Limb (tissue), 2 donors: ENCODE data around the gene ZNF239.
"Not testable (repeated sequence)": the region's sequence is repeated elsewhere in the genome, so short reads cannot be mapped to it uniquely, and the experiment has no call there.

Experiments
- DNase-seq, 2 donors: peaks; one replicate each; pipeline ENCODE4 v3.0.0-alpha.2; 2016; ENCODE audit errors: extremely low spot score in 2 of 2

Gene ZNF239

GRCh38 chr10:43584051-43584450, 9.6 kb upstream of the ZNF239 start:
- no peak for DNase-seq

GRCh38 chr10:43576580-43576979, 2.2 kb upstream of the ZNF239 start:
- no peak for DNase-seq

- no peak for DNase-seq
Observed at GRCh38 chr10:43576062-43576461, 1.6 kb upstream of the ZNF239 start.

- DNase-seq = no peak
Observed at GRCh38 chr10:43574906-43575305, 490 bp upstream of the ZNF239 start.

- peak; percentile 13 to 32 for DNase-seq
Observed at GRCh38 chr10:43573250-43574000, 991 bp downstream of the ZNF239 start.

GRCh38 chr10:43570971-43571370, 3.4 kb downstream of the ZNF239 start:
- no peak for DNase-seq

GRCh38 chr10:43569681-43570080, 4.7 kb downstream of the ZNF239 start:
- DNase-seq = no peak

- no peak for DNase-seq
Observed at GRCh38 chr10:43557214-43557613, 17.2 kb downstream of the ZNF239 start.

- not testable (repeated sequence) for DNase-seq
Observed at GRCh38 chr10:43543746-43544145, 30.7 kb downstream of the ZNF239 start.

- no peak for DNase-seq
Observed at GRCh38 chr10:43524434-43525247, 49.8 kb downstream of the ZNF239 start.
